Measurements from ENCODE around the gene SRI. TPM values are rescaled to one million over a fixed set of nuclear protein-coding genes. Genes with fewer than 3 reads are reported as not detected.

The SRI gene
- total RNA-seq, 2 donors from 2014 or later = 140 to 152 TPM

DNA sequence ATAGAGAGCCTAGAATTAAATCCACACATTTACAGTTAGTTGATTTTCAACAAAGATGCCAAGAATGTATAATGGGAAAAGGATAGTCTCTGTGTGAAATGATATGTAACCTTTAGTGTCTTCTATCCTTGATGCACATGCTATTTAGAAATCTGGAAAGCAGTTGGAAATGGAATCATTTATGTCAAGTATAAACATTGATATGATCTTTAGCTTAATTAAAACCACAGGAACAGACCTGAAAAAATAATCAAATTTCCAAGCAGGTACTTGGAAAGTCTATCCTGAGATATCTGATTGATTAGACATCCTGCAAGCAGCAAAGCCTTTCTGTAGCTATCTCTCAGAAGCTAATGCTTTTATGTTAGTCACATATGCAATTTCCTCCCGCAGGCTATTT, 24.4 kb upstream of the SRI start:
- H3K4me1 Mint-ChIP-seq (ENCODE audit: low read depth in 2 of 2) = no peaks in the 10 kb centered on the region
- H3K4me3 Mint-ChIP-seq = no peak overlapping the region
- peaks cover 18 to 38% of the 10 kb centered on the region in 2 donors for H3K27me3 Mint-ChIP-seq
- DNase-seq (ENCODE audit: low spot score) (no peak), ATAC-seq (no peak)
- no peaks in the 10 kb centered on the region for H3K9me3 Mint-ChIP-seq
- no peaks in the 10 kb centered on the region for H3K36me3 Mint-ChIP-seq
- no peak overlapping the region for H3K27ac Mint-ChIP-seq

DNA sequence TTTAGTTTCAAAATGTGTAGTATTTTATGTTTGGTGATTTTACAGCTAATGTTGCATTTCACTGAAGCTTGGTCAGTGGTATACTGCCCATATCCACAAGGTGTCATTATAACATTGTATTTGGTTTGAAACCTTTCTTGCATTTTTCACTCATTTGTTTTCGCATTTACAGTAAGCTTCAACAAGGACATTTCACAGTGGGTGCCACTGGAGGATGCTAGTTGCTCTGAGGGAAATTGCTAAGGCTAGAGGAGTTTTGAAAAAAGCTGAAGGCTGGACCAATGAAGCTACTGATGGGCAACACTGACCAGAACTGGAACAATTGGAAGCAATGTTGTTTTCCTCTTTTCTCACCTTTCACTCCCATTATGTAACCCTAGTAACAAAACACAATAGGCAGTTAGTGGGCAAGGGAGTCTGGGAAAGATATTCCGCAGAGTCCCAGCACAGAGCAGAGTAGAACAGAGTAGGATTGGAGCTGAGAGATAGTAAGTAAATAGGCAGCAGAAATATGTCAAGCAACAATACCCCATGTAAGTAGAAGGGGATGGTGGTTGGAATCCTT, 23.6 kb upstream of the SRI start:
- no peak overlapping the region for H3K27ac Mint-ChIP-seq
- ATAC-seq = no peak
- H3K36me3 Mint-ChIP-seq = no peaks in the 10 kb centered on the region
- no peaks in the 10 kb centered on the region for H3K4me1 Mint-ChIP-seq (ENCODE audit: low read depth in 2 of 2)
- DNase-seq (ENCODE audit: low spot score) = no peak
- no peak overlapping the region for H3K4me3 Mint-ChIP-seq
- H3K27me3 Mint-ChIP-seq = peaks cover 18 to 32% of the 10 kb centered on the region in 2 donors
- no peaks in the 10 kb centered on the region for H3K9me3 Mint-ChIP-seq

DNA sequence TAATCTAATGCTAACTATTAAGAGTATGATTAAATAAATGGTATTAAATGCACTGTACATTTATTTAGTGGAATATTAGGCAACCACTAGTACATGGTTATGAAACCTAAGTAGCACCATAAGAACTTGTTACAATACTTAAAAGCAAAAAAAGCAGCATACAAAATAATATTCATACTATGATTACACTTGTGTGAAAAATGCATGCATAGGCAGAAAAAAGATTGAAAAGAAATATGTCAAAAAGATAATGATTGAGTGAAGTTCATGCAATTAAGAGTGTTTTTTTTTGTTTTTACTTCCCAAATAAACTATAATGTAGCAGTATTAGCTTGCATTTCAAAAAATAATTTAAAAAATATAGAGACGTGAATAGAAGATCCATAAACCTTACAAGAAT, 20.0 kb upstream of the SRI start:
- Mint-ChIP-seq H3K27me3 (peaks cover 6 to 19% of the 10 kb centered on the region in 2 donors), H3K4me3 (no peak overlapping the region), H3K36me3 (no peaks in the 10 kb centered on the region), H3K27ac (no peak overlapping the region), H3K9me3 (no peaks in the 10 kb centered on the region), H3K4me1 (ENCODE audit: low read depth in 2 of 2) (no peaks in the 10 kb centered on the region)
- ATAC-seq (no peak), DNase-seq (ENCODE audit: low spot score) (no peak)

- ATAC-seq (no peak), DNase-seq (ENCODE audit: low spot score) (no peak)
- peaks cover 20 to 31% of the 10 kb centered on the region in 2 donors for H3K27me3 Mint-ChIP-seq
- no peaks in the 10 kb centered on the region for H3K4me1 Mint-ChIP-seq (ENCODE audit: low read depth in 2 of 2)
- H3K4me3 Mint-ChIP-seq = no peak overlapping the region
- no peak overlapping the region for H3K27ac Mint-ChIP-seq
- no peaks in the 10 kb centered on the region for H3K9me3 Mint-ChIP-seq
- peaks cover 2% of the 10 kb centered on the region for H3K36me3 Mint-ChIP-seq
Observed at GRCh38 chr7:88233828-88234227, 14.0 kb upstream of the SRI start.

- Mint-ChIP-seq H3K36me3 (peaks cover 10% of the 10 kb centered on the region), H3K27me3 (peaks cover 20 to 36% of the 10 kb centered on the region in 2 donors), H3K27ac (no peak overlapping the region), H3K9me3 (no peaks in the 10 kb centered on the region), H3K4me3 (no peak overlapping the region), H3K4me1 (ENCODE audit: low read depth in 2 of 2) (no peaks in the 10 kb centered on the region)
- ATAC-seq (peak in 1 of 2 donors; percentile 36), DNase-seq (ENCODE audit: low spot score) (no peak)
Observed at GRCh38 chr7:88230646-88231045, 10.8 kb upstream of the SRI start.

DNA sequence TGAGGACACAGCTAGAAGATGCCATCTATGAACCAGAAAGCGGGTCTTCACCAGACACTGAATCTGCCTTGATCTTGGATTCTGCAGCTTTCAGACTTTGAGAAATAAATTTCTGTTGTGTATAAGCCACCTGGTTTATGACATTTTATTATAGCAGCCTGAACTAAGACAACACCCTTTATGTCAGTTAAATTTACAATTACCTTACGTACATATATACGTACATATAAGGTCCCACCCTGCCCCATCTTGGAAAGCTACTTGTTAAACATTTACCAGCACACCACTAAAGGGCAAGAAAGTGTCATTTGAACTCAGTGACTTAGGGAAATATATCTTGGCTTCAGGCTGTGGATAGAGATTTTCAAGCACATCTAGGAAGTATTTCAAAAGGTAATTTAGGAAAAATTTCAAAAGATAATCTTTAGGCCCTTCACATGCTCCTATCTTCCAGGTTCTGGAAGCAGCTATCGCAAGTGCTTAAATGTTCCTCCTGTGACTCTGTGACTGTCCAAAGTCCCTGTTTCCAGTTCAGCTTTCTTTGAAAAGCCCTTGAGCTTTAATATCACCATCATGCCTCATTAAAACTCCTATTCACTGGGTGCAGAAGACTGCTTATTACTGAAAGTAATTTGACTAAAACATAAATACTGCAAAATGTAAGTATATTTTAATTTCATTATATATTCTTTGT, 9.6 kb upstream of the SRI start:
- no peak for DNase-seq (ENCODE audit: low spot score)
- peaks cover 10% of the 10 kb centered on the region for H3K36me3 Mint-ChIP-seq
- no peaks in the 10 kb centered on the region for H3K9me3 Mint-ChIP-seq
- no peak overlapping the region for H3K27ac Mint-ChIP-seq
- peaks cover 14 to 28% of the 10 kb centered on the region in 2 donors for H3K27me3 Mint-ChIP-seq
- H3K4me1 Mint-ChIP-seq (ENCODE audit: low read depth in 2 of 2) = no peaks in the 10 kb centered on the region
- H3K4me3 Mint-ChIP-seq = no peak overlapping the region
- no peak for ATAC-seq

GRCh38 chr7:88226886-88227516, 7.2 kb upstream of the SRI start:
- H3K27me3 Mint-ChIP-seq = peaks cover 13 to 28% of the 10 kb centered on the region in 2 donors
- DNase-seq (ENCODE audit: low spot score) (no peak), ATAC-seq (no peak)
- no peak overlapping the region for H3K27ac Mint-ChIP-seq
- no peak overlapping the region for H3K4me3 Mint-ChIP-seq
- no peaks in the 10 kb centered on the region for H3K9me3 Mint-ChIP-seq
- peaks cover 10% of the 10 kb centered on the region for H3K36me3 Mint-ChIP-seq
- H3K4me1 Mint-ChIP-seq (ENCODE audit: low read depth in 2 of 2) = no peaks in the 10 kb centered on the region

GRCh38 chr7:88226201-88226600, 6.4 kb upstream of the SRI start:
- ATAC-seq (no peak), DNase-seq (ENCODE audit: low spot score) (no peak)
- Mint-ChIP-seq H3K27ac (no peak overlapping the region), H3K4me3 (no peak overlapping the region), H3K9me3 (no peaks in the 10 kb centered on the region), H3K4me1 (ENCODE audit: low read depth in 2 of 2) (peaks cover 1 to 2% of the 10 kb centered on the region in 2 donors), H3K27me3 (peaks cover 6 to 21% of the 10 kb centered on the region in 2 donors), H3K36me3 (peaks cover 10% of the 10 kb centered on the region)

- Mint-ChIP-seq H3K4me1 (ENCODE audit: low read depth in 2 of 2) (peaks cover 8 to 9% of the 10 kb centered on the region in 2 donors), H3K36me3 (peaks cover 10% of the 10 kb centered on the region), H3K27me3 (peaks cover 0 to 12% of the 10 kb centered on the region in 2 donors), H3K4me3 (no peak overlapping the region), H3K9me3 (no peaks in the 10 kb centered on the region), H3K27ac (no peak overlapping the region)
- DNase-seq (ENCODE audit: low spot score) (no peak), ATAC-seq (no peak)
Observed at GRCh38 chr7:88224601-88225275, 4.9 kb upstream of the SRI start.

- Mint-ChIP-seq H3K4me1 (ENCODE audit: low read depth in 2 of 2) (peaks cover 14 to 17% of the 10 kb centered on the region in 2 donors), H3K4me3 (no peak overlapping the region), H3K36me3 (peaks cover 8% of the 10 kb centered on the region)
Observed at GRCh38 chr7:88223265-88223664, 3.4 kb upstream of the SRI start.

DNA sequence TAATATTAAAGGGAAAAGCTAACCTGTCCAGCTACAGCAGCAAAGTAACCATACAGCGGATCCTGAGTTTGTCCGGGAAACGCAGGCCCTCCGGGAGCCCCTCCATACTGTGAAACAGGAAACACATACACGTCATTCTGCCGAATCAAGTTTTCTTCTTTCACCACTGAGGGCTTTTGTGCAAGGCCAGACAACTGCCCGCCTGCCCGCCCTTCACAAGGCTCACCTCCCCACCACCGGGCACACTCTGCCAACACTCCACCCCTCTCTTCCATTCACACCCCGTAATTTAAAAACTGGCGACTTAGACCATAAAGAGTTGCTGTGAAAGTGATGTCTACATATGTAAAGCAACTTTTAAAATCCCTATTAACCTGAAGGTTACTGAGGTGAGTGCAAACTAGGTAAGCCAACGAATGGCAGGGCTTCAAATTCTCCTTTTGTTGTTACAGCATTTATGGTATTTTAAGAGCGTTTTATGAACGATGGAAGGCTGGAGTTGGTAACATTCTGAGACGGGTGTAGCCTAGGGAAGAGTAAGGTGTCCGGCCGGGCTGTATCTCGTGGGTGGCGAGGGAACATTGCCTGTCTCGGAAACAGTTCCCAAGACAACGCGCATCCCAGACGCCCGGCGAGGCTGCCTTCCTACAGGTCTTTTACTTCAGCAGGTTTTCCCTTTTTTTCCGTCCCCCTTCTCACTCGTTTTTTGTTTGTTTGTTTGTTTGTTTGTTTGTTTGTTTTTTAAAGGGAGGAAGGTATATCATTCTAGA, 817 bp downstream of the SRI start:
- H3K9me3 Mint-ChIP-seq = no peaks in the 10 kb centered on the region
- peaks cover 21% of the 10 kb centered on the region for H3K36me3 Mint-ChIP-seq
- peaks cover 28 to 36% of the 10 kb centered on the region in 2 donors for H3K4me1 Mint-ChIP-seq (ENCODE audit: low read depth in 2 of 2)
- peak overlapping the region; percentile 99 for H3K4me3 Mint-ChIP-seq
- peak; percentile 56 to 72 for ATAC-seq
- H3K27me3 Mint-ChIP-seq = no peaks in the 10 kb centered on the region
- DNase-seq (ENCODE audit: low spot score) = peak; percentile 77
- peak overlapping the region; percentile 95 to 99 for H3K27ac Mint-ChIP-seq

More at GRCh38 chr7:88223265-88223664, 3.4 kb upstream of the SRI start:
- no peaks in the 10 kb centered on the region for H3K9me3 Mint-ChIP-seq
- DNase-seq (ENCODE audit: low spot score) = no peak
- peaks cover 0 to 3% of the 10 kb centered on the region in 2 donors for H3K27me3 Mint-ChIP-seq
- no peak for ATAC-seq
- H3K27ac Mint-ChIP-seq = no peak overlapping the region

DNA sequence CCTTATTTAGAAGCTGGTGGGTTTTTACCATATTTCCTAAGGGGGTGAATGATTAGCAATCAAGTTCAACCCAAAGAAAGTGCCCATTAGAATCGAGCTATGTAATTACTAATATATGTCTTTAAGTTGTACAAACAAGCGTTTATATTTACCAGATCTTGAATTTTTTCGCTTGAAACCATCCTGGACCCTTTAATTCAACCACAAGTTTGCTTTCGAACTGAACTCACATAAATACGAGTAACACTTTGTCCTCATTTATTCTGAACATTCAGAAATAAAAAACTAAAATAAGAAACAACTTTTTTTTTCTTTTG, 1.5 kb downstream of the SRI start:
- Mint-ChIP-seq H3K4me3 (peak overlapping the region; percentile 99), H3K36me3 (peaks cover 27% of the 10 kb centered on the region), H3K4me1 (ENCODE audit: low read depth in 2 of 2) (peaks cover 32 to 42% of the 10 kb centered on the region in 2 donors), H3K27ac (peak overlapping the region; percentile 95 to 99), H3K9me3 (no peaks in the 10 kb centered on the region), H3K27me3 (no peaks in the 10 kb centered on the region)
- ATAC-seq (no peak), DNase-seq (ENCODE audit: low spot score) (no peak)

- Mint-ChIP-seq H3K4me3 (peak overlapping the region; percentile 99), H3K27me3 (no peaks in the 10 kb centered on the region), H3K4me1 (ENCODE audit: low read depth in 2 of 2) (peaks cover 37 to 47% of the 10 kb centered on the region in 2 donors), H3K36me3 (peaks cover 32% of the 10 kb centered on the region), H3K27ac (peak overlapping the region; percentile 95 to 99), H3K9me3 (no peaks in the 10 kb centered on the region)
- no peak for DNase-seq (ENCODE audit: low spot score)
- ATAC-seq = peak; percentile 40 to 43
Observed at GRCh38 chr7:88217675-88218428, 2.0 kb downstream of the SRI start.

Data from natural killer cell treated with Interleukin-12 subunit alpha and Interleukin-12 subunit beta and Interleukin-15 and Interleukin-18, amount 100 ng/mL, for 72 hours (primary cell).